GM12801 (cell line): Measurements from ENCODE around the gene RPS15A.

Experiments
- TF ChIP-seq, protein P1 (sequence below): IDR thresholded peaks from one replicate; pipeline ENCODE4 v1.5.1; 2011; ENCODE audit warnings: control low read depth; ENCODE audit not compliant: insufficient read length; ENCODE audit errors: extremely low read depth

RPS15A gene

DNA sequence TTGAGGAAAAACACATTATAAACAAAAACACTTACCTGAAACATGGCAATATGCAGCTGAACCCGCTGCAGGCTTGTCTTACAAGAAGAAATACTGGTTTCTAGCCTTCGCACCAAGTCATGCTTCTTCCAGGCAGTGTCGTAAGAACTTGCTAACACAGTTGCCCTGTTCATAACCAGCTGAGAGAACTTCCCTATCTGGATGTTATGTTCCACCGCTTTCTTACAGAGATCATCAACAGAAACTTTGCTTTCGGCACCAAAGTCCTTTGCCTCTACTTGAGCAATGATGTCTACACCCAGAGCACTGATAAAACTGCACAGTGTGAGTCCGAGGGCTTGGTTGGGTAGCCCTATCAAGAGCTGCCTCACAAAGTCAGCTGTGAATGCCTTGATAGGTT, 39.1 kb upstream of the RPS15A start:
- TF ChIP-seq, protein P1, sequence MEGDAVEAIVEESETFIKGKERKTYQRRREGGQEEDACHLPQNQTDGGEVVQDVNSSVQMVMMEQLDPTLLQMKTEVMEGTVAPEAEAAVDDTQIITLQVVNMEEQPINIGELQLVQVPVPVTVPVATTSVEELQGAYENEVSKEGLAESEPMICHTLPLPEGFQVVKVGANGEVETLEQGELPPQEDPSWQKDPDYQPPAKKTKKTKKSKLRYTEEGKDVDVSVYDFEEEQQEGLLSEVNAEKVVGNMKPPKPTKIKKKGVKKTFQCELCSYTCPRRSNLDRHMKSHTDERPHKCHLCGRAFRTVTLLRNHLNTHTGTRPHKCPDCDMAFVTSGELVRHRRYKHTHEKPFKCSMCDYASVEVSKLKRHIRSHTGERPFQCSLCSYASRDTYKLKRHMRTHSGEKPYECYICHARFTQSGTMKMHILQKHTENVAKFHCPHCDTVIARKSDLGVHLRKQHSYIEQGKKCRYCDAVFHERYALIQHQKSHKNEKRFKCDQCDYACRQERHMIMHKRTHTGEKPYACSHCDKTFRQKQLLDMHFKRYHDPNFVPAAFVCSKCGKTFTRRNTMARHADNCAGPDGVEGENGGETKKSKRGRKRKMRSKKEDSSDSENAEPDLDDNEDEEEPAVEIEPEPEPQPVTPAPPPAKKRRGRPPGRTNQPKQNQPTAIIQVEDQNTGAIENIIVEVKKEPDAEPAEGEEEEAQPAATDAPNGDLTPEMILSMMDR = no peak

DNA sequence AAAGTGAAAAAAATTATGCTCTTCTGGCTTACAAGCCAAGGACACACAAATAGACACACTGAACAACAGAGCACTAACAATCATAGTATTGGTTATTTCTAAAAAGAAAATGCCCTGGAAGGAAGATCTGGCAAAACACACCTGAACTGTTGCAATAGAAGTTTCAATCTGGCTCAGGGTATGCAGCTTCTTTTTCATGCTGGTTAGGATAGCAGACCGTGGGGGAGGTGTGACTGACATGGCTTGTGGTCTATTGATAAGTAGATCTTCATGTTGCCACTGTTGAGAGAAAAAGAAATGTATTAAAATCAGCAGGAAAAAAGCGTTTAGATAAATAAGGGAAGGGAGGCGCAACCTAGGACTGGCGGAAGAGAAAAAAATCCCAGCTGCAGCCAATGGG, 37.8 kb upstream of the RPS15A start:
- TF ChIP-seq, protein P1 = no peak

DNA sequence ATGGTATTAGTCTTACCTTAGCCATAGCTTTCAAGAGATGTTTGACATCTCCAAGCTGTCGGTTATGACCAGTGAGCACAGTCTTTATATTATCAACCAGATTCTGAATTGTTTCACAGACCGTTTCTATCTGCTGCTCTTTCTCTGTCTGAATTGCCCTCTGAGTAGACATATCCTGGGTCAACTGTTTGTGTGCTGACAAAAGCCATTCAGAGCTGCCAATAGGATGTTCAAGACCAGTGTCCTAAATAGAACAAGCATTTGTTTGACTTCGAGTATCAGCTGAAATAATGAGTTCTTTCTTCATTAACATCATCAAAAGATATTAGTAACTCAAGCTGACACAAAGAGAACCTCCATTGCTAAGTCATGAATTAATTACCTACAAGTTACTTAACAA, 26.2 kb upstream of the RPS15A start:
- TF ChIP-seq, protein P1 = no peak

DNA sequence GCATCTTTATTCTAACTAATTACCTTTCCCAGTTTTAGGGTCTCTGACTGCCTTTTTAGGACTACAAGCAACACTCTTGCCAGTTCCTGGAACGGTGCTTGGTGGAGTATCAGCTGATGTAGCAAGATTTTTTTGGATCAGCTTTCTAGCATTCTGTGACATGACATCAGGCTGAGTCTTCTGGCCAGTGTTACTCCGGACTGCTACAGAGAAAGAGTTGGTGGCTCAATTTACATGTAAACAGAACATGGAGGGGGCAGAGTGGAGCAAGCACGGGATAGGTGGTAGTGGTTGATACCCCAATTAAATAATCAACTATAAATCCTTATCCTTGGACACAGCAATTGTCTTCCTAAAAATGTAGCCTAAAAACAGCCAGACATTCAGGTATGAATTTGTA, 21.8 kb upstream of the RPS15A start:
- TF ChIP-seq, protein P1 = no peak

DNA sequence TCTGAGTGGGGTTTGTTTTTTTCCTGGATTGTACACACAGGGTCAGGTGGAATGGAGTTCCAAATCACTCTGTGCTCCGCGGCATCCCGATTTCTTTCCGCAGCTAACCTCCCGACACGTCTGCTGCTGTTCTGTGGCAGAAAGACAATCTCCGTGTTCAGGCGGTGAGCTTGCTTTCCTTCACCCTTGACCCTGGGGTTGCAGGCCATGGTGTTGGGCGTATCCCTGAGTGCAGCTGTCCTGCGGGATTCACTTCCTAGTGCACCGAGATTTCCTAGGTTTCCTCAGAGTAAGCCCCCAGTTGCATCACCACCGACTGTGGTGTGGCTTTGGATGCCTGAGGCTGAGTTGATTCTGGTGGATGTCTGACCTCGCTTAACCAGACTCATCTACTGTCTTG, 19.0 kb upstream of the RPS15A start:
- TF ChIP-seq, protein P1 = no peak

DNA sequence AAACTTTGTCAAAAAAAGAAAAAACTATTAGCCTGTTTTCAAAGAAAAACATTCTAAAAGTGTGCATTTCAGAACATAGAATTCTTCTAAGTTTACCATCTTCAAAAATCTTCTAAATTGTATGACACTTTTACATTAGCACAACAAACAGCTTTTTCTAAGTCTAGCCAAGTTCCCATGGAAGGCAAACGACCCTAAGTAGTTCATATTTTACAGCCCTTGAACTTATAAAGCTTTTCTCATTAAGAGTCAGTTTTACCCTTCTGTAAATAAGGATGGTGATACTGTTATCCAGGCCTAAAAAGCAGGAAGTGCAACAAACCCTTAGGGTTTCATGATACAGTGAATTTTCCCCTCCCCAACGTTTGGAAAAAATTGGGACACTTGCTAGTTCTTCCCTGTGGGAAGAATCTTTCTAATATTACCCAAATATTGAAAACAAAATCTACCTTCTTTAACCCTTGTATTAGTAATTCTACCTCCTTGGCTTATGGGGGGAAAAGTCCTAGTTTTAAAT, 15.2 kb upstream of the RPS15A start:
- TF ChIP-seq, protein P1 = no peak

DNA sequence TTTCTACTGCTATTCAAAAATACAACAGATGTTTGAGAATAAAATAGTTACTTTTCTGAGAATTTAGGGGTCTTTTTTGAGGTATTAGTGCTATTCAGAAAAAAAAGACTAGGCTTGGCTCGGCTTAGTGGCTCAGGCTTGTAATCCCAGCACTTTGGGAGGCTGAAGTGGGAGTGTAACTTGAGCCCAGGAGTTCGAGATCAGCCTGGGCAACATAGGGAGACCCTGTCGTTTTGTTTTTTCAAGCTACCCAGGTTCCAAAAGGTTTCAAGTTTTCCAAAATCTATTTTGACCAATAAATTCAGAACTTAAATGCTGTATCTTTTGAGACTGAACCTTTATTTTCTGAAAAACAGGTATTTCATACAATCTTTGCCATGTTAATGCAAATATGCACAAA, 14.4 kb upstream of the RPS15A start:
- TF ChIP-seq, protein P1 = no peak
